Ovary (tissue), 9 donors: ENCODE data around the gene RPIA. TPM values are rescaled to one million over a fixed set of nuclear protein-coding genes. Genes with fewer than 3 reads are reported as not detected.

Experiments used
- DNase-seq, 5 donors: peaks; one replicate each; pipeline ENCODE4 v3.0.0-alpha.2; 2019 to 2020
- H3K27ac ChIP-seq, 2 donors: fragments of 200-600 bp; one replicate each; pipeline versions ENCODE4 v1.5.1 to v1.8.0; 2019 to 2022
- H3K27me3 ChIP-seq: fragments of 200-600 bp; one replicate; pipeline ENCODE4 v1.8.0; 2022
- H3K36me3 ChIP-seq: fragments of 200-600 bp; sonication (generic); one replicate; pipeline ENCODE4 v1.5.1; 2019
- H3K4me1 ChIP-seq: one replicate; pipeline ENCODE4 v1.8.1; 2013; ENCODE audit warnings: mild to moderate bottlenecking, moderate library complexity; ENCODE audit not compliant: insufficient read depth
- H3K4me3 ChIP-seq: fragments of 200-600 bp; sonication (generic); one replicate; pipeline ENCODE4 v1.5.1; 2017
- H3K9me3 ChIP-seq, 2 donors: fragments of 200-600 bp in 1 of 2; sonication (generic) in 1 of 2; one replicate each; pipeline versions ENCODE4 v1.5.1 to v1.8.1; 2013 to 2019; ENCODE audit warnings: mild to moderate bottlenecking in 1 of 2, moderate library complexity in 1 of 2
- EP300 ChIP-seq: sonication (generic); formaldehyde crosslinking; IDR thresholded peaks from one replicate; pipeline ENCODE4 v1.6.1; 2017; ENCODE audit warnings: antibody characterized with exemption
- POLR2A ChIP-seq: fragments of 450-650 bp; IDR thresholded peaks from one replicate; pipeline ENCODE4 v1.6.1; 2017; ENCODE audit warnings: antibody characterized with exemption, mild to moderate bottlenecking, moderate library complexity
- WGBS, 3 donors: extraction: QIAGEN DNeasy Blood & Tissue Kit in 1 of 3; methylation state at CpG; one replicate each; pipeline versions ENCODE4 v1.1.5 to v1.1.7; 2013 to 2017; 5-methylcytosine and 5-hydroxymethylcytosine counted together
- intact Hi-C, 4 donors: fragments of 100-400 bp; cut with DNase I; formaldehyde crosslinking; loops; one replicate each; pipeline versions ENCODE4 v1.11.0 to v1.15.1; 2022 to 2023
- polyA plus RNA-seq, 2 donors: library from polyadenylated mRNA; stranded (reverse); fragments of 200-250 nt in 1 of 2; fragments of 350-450 nt in 1 of 2; fragmentation: Illumina TruSeq in 1 of 2; extraction: RNeasy Lipid Tissue Mini Kit (QIAGEN cat#74804) in 1 of 2; gene quantifications; one replicate each; pipeline ENCODE4 v1.2.3, GENCODE V29; 2013 to 2014
- total RNA-seq, 7 donors: library from RNA; depleted of rRNA in 2 of 7; stranded (reverse); fragments of >200 nt in 2 of 7; fragmentation: NEBNext Ultra II Directional in 3 of 7; extraction: Animal tissue kit (Norgen Biotek cat#: 25700) in 3 of 7; gene quantifications; one replicate each; pipeline versions ENCODE4 v1.1.0 to v1.2.4, GENCODE V29; 2016 to 2023
- TF ChIP-seq, protein P1 (sequence below), 3 donors: fragments of 450-650 bp in 2 of 3; fragments of 200-600 bp in 1 of 3; IDR thresholded peaks; one replicate each; pipeline versions ENCODE4 v1.5.1 to v1.8.0; 2016 to 2022; ENCODE audit warnings: antibody characterized with exemption in 3 of 3, mild to moderate bottlenecking in 1 of 3
- donor health status: DM: no; HTN: no; CAD: no; lungs with moderate emphysema.
- donor health status: DM: no; HTN: no; CAD: no.
- donor health status: Bipolar disorder and iron deficiency.
- donor health status: DM: yes; HTN: yes; CAD: no.
- donor health status: DM: no; HTN: no; CAD: no.
- donor health status: DM: yes; HTN: yes; CAD: no.

RPIA gene
- total and polyA plus RNA-seq, 9 donors: 10.4 to 19.3 (median 15.4) TPM

DNA sequence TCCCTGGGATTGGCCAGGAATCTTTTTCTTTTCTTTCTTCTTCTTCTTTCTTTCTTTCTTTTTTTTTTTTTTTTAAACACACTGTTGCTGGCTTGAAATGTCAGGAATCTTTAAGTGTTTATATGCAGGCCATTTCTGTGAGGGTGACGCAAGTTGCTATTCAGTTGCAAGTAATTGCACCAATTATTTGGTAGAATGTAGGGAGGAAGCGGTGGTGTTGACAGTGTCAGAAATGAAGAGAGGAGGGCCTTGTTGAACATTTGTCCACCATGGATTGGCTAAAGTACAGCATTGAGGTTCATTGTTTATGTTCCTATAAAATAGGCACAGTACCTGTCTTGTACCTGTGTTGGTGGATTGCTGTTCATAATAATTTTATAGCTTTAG, 6.5 kb downstream of the RPIA start:
- no peak for DNase-seq
- Histone ChIP-seq H3K4me3 (no peak overlapping the region), H3K4me1 (peaks cover 3% of the 10 kb centered on the region), H3K27me3 (no peaks in the 10 kb centered on the region), H3K36me3 (no peaks in the 10 kb centered on the region), H3K27ac (no peak overlapping the region), H3K9me3 (no peaks in the 10 kb centered on the region)
- intact Hi-C loops: no loop called here
- 91 to 99% (median 97%) methylated on average over 2 of the region's 2 CpGs for WGBS, 3 donors
- TF ChIP-seq, protein P1, sequence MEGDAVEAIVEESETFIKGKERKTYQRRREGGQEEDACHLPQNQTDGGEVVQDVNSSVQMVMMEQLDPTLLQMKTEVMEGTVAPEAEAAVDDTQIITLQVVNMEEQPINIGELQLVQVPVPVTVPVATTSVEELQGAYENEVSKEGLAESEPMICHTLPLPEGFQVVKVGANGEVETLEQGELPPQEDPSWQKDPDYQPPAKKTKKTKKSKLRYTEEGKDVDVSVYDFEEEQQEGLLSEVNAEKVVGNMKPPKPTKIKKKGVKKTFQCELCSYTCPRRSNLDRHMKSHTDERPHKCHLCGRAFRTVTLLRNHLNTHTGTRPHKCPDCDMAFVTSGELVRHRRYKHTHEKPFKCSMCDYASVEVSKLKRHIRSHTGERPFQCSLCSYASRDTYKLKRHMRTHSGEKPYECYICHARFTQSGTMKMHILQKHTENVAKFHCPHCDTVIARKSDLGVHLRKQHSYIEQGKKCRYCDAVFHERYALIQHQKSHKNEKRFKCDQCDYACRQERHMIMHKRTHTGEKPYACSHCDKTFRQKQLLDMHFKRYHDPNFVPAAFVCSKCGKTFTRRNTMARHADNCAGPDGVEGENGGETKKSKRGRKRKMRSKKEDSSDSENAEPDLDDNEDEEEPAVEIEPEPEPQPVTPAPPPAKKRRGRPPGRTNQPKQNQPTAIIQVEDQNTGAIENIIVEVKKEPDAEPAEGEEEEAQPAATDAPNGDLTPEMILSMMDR (IDR thresholded peaks at IDR 0.05): no peak
- no peak for TF ChIP-seq EP300
- TF ChIP-seq POLR2A: no peak

GRCh38 chr2:88698498-88699233, 7.2 kb downstream of the RPIA start:
- Histone ChIP-seq H3K27me3 (no peaks in the 10 kb centered on the region), H3K9me3 (no peaks in the 10 kb centered on the region), H3K4me3 (no peak overlapping the region), H3K4me1 (peaks cover 1% of the 10 kb centered on the region), H3K27ac (no peak overlapping the region), H3K36me3 (no peaks in the 10 kb centered on the region)
- intact Hi-C loops: no loop called here
- DNase-seq: no peak
- no peak for TF ChIP-seq POLR2A
- TF ChIP-seq, protein P1 (IDR thresholded peaks at IDR 0.05): no peak
- TF ChIP-seq EP300: no peak
- WGBS, 3 donors: 82 to 90% (median 89%) methylated on average over 3 of the region's 3 CpGs

GRCh38 chr2:88707003-88707402, 15.5 kb downstream of the RPIA start:
- H3K4me3 ChIP-seq: no peak overlapping the region
- TF ChIP-seq, protein P1 (IDR thresholded peaks at IDR 0.05): no peak
- no peaks in the 10 kb centered on the region for H3K36me3 ChIP-seq
- no peaks in the 10 kb centered on the region for H3K4me1 ChIP-seq
- no peaks in the 10 kb centered on the region for H3K9me3 ChIP-seq
- intact Hi-C loops: no loop called here
- no peaks in the 10 kb centered on the region for H3K27me3 ChIP-seq
- H3K27ac ChIP-seq: no peak overlapping the region
- 96% methylated on average over 2 of the region's 2 CpGs for WGBS, 3 donors
- no peak for DNase-seq

GRCh38 chr2:88709181-88709631, 17.7 kb downstream of the RPIA start:
- H3K27ac ChIP-seq: no peak overlapping the region
- no peak for DNase-seq
- TF ChIP-seq, protein P1 (IDR thresholded peaks at IDR 0.05): no peak
- TF ChIP-seq POLR2A (no peak), EP300 (no peak)
- intact Hi-C loops: no loop called here
- H3K9me3 ChIP-seq: no peaks in the 10 kb centered on the region
- H3K27me3 ChIP-seq: no peaks in the 10 kb centered on the region
- H3K4me1 ChIP-seq: no peaks in the 10 kb centered on the region
- whole genome bisulfite sequencing, 3 donors: 85 to 97% (median 94%) methylated on average over 4 of the region's 4 CpGs
- no peak overlapping the region for H3K4me3 ChIP-seq
- H3K36me3 ChIP-seq: no peaks in the 10 kb centered on the region
